HTERT RPE-1 (cell line): ENCODE data around the gene MMP28.
"Not testable (repeated sequence)": the region's sequence is repeated elsewhere in the genome, so short reads cannot be mapped to it uniquely, and the experiment has no call there.

Source experiments
- in situ Hi-C: fragments of 300-500 bp; cut with MboI; formaldehyde crosslinking; loops from 4 replicates; pipeline ENCODE4 v1.14.3; 2020; ENCODE audit warnings: low sequenced_read_pairs

The MMP28 gene

GRCh38 chr17:35766903-35767510 is 28.4 kb downstream of the MMP28 start:
- in situ Hi-C loops, result no loop called here

GRCh38 chr17:35766489-35766877 is 29.0 kb downstream of the MMP28 start:
- in situ Hi-C loops, result no loop called here

GRCh38 chr17:35765756-35766488 is 29.5 kb downstream of the MMP28 start:
- in situ Hi-C loops, result no loop called here

DNA sequence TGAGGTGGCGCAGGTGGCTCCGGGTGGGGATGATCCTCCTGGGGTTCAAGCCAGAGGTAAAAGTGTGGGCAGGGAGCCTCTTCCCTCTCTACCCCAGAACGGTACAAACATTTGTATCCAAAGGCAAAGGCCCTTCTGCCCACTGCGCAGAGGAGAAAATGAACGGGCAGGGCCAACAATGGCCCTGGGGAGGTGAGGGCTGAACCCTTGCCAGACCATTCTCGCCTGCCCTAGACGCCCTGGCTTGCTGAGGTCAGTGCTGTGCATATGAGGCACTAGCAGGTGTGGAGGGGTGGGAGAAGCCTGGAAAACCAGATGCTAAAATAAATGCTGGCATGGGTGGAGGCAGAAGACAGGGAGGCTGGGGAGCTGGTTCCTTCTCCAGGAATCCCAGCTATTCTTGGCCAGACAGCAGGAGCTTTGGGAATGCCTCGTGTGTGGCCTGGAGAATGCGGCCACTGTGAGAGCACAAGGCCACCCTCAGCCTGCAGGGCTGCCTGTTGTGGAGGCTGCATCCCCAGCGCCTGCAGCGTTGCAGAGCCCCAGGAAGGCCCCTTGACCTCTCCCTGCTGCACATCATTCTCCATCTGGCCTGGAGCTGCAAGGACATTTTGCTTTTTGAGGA is 30.2 kb downstream of the MMP28 start:
- in situ Hi-C loops, result no loop called here

DNA sequence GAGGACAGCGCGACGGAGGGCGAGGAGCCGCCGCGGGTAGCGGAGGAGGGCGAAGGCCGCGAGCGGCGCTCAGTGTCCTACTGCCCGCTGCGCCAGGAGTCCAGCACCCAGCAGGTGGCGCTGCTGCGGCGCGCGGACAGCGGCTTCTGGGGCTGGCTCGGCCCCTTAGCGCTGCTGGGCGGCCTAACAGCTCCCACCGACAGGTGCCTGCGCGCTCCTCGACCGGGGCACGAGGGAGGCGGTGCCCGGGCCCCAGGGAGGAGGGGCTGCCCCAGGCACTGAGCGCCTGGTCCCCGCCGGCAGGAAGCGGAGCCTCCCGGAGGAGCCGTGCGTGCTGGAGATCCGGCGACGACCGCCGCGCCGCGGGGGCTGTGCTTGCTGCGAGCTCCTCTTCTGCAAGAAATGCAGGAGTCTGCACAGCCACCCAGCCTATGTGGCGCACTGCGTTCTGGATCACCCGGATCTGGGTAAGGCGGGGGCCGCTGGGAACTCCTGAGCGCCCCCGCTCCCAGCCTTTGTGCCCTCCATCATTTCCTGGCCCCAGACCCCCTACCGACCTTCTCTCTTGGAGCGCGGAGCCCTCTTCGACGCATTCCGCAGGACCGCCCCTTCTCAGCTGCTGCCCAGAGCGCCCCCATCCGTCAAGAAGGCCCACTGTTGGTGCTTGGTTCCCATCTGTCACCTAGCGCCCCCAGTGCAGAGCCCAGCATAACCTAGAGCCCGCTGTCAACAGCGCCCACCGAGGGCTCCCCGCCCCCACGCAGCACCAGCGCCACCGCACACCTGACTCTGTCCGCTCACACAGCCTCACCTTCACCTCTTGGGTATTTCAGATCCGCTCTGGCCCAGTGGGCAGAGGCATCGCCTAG is 31.1 kb downstream of the MMP28 start:
- in situ Hi-C loops, result no loop called here

GRCh38 chr17:35763767-35764122 is 31.7 kb downstream of the MMP28 start:
- in situ Hi-C loops, result no loop called here

DNA sequence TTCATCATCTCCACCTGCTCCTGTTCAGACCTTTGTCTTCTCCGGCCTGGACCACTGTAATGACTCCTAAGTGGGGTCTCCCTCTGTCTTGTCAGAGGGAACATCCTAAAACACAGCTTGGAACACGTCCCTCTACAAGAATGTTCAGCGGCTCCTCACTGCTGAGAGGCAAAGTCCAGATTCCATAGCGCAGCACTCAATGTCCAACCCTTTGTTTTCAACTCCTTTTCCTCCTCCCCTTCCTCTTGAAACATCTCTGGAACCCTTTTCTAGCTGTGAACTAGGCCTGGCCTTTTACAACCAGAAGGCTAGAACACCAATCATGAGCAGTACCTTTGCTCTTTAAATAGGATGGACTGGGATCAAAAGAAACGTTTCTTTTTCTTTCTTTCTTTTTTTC is 33.8 kb downstream of the MMP28 start:
- in situ Hi-C loops, result no loop called here

GRCh38 chr17:35760587-35760986 is 34.9 kb downstream of the MMP28 start, which contains the start of gene C17orf50:
TSS of gene C17orf50 (plus strand) at chr17:35760887. CDS start at chr17:35760942, 55 bp downstream.
- in situ Hi-C loops, result no loop called here

DNA sequence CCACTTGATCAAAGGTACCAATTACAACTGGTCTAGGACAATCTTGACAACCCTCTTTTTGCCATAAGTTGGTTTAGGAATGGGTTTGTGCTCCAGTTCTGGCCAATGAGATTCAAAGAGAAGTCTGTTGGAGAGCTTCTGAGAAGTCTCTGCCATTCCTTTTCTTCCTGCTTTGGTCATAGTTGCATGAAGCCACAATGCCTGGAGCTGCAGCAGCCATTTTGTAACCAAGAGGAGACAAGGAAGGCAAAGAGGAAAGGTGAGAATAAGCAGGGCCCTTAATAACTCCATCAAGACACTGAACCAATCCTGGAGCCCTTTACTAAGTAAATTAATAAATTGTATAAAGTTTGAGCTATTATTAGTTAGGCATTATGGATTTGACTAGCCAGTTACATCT is 38.2 kb downstream of the MMP28 start:
- in situ Hi-C loops, result no loop called here

DNA sequence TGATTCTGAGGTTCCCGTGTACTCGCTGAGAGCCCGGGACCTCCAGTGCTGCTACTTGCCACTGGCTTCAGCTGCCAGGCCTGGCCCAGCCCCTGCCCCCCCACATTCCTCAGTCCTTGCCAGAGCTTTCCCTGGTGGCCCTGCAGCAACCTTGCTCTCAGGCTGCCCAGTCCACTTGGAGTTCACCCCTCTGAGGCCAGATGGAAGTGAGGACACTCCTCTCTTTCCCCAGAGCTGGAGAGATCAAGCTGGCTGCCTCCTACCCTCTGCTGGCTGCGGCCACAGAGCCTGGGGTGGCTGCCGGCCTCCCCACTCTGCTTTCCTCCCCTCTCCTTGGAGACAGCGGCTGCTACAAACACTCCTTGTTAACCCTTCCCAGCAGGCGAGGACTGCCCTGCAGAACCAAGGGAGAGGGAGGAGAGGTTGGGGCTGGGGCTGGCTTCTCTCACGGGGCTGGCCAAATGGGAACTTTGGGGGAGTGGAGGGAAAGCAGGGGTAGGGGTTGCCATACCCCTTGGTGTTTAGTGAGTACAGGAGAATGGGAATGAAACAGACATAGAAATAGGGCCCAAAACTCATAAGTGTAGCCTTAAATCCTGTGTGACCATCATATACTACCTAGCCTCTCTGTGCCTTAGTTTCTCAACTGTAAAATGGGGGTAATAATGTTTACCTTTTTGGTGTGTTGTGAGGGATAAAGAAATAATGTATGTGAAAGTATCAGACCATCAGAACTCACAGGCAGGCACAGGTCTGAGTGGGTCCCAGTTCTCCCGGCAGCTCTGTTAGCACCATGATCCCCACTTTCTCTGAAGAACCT is 42.3 kb downstream of the MMP28 start, which contains the start of gene GAS2L2:
GAS2L2 (minus strand) TSS at position 295 of the 820 bp plus-strand sequence. CDS start 389 bp downstream, outside the sequence.
- in situ Hi-C loops, result no loop called here

- in situ Hi-C loops, result no loop called here
Observed at GRCh38 chr17:35752471-35752870, 43.0 kb downstream of the MMP28 start.

- in situ Hi-C loops, result not testable (repeated sequence)
Observed at GRCh38 chr17:35751541-35751940, 43.9 kb downstream of the MMP28 start.

DNA sequence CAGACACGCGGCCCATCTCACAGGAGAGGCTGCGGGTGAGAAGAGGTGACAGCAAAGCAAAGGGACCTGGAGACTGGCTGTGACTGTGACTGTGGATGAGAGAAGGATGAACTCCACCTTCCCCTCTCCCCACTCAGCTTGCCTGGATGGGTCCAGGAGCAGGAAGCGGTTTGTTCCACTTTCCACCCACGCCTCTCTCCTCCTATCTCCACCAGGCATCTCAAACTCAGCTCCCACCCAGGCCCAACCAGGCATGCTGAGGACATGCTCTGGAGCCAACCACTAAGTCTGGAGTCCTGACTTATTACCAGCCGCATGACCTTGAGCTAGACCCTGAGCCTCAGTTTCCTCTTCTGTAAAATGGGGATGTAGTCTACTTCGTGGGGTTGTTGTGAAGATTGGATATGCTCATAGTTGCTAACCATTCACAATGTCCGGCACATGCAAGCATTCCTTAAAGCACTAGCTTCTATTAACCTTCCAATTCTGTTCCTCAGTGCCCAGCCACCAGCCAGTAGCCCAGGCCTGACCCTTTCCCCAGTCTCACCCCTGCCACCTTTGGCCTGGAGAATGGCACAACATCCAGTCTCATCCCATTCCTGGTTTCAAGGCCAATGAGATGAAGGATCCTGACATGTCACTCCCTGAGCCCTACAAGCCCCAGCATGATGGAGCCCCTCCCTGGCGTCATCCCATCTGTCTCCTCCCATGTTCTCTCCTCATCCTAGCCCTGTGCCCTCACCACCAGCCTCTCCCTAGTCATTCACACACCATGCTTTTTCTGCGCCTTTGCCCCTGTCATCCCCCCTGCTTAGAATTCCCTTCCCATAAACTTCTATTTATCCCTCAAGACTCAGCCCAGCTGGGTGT is 44.7 kb downstream of the MMP28 start:
- in situ Hi-C loops, result no loop called here

- in situ Hi-C loops, result no loop called here
Observed at GRCh38 chr17:35749560-35750412, 45.7 kb downstream of the MMP28 start.

DNA sequence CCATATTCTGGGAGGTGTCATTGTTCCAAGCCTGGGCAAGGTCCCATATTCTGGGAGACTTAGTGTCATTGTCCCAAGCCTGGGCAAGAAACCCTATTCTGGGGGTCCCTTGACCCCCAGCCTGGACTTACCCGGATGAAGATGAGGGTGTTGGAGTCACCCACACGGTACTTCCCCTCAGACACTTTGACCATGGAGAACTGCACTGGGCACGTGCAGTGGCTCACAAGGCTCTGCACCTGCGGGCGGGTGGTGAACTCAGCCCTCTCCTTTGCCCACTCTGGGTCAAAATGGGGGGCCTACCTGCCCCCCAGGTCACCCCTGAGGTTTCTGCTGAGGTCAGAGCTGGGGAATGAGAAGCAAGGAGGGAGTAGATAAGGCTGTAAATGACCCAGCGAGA is 46.5 kb downstream of the MMP28 start:
- in situ Hi-C loops, result no loop called here

GRCh38 chr17:35748341-35748841 is 47.0 kb downstream of the MMP28 start:
- in situ Hi-C loops, result no loop called here

DNA sequence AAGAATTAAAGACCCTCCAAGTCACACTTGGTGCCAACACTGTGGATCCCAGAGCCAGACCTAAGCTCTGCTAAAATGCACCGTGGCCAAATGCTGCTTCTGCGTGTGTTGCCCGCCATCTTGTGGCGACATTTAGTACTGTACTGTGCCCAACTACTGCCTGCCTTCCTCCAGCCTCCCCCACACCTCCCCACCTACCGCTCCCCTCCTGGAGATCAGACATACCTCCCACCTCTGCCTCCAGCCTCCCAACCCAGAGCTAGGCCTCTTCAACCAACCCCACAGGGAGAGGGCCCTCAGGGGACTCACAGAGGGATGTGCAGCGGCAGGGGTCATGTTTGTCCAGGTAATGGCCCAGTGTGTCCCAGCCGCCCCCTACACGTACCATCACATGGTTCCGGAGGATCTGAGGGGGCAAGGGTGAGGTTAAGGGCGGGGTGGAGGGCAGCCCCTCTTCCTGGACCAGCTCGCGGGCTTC is 47.9 kb downstream of the MMP28 start:
- in situ Hi-C loops, result no loop called here

DNA sequence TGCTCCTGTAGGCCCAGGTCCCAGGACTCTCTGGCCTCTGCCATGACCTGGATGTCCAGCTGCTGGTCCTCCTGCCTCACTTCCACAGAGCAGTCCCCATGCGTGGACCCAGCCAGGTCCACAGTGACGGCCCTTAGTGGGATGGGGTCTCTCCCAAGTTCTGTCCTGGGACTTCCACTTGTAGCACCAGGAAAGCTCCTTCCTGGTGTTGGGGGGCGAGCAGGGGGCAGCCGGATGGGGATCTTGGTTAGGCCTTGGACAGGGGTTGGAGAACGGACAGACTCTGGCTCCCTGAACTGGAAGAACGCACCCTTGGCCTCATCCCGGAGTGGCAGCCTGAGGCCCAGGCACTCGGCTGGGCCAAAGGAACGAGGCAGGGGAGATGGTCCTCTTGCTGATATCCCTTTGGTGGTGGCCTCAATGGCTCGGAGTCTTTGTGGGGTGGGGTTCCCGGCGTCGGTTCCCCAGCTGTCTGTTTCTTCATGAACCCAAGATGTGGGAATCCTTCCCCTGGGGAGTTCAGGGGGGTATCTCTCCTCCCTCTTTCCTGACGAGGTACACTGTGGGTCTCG is 49.6 kb downstream of the MMP28 start:
- in situ Hi-C loops, result no loop called here
